Measurements from ENCODE around the gene RRP8. TPM values are rescaled to one million over a fixed set of nuclear protein-coding genes. Genes with fewer than 3 reads are reported as not detected.
A peak's percentile ranks its signal among the peaks of the same experiment; 100 is the strongest.

RRP8 gene
- total and polyA plus RNA-seq, 2 donors: 14.2 to 24.8 TPM

- Histone ChIP-seq H3K36me3 (ENCODE audit: insufficient read depth) (peaks cover 2% of the 10 kb centered on the region), H3K4me3 (ENCODE audit: low read depth, low read length) (no peak overlapping the region), H3K27ac (ENCODE audit: low read depth) (peak overlapping the region; percentile 80), H3K4me1 (ENCODE audit: insufficient read depth) (no peaks in the 10 kb centered on the region)
- no peak for DNase-seq (ENCODE audit: extremely low spot score)
Observed at GRCh38 chr11:6607190-6607795, 3.9 kb upstream of the RRP8 start.

GRCh38 chr11:6606471-6607189, 3.2 kb upstream of the RRP8 start:
- peaks cover 2% of the 10 kb centered on the region for H3K36me3 ChIP-seq (ENCODE audit: insufficient read depth)
- no peak overlapping the region for H3K4me3 ChIP-seq (ENCODE audit: low read depth, low read length)
- 4% methylated on average over 11 of the region's 11 CpGs for WGBS
- peak overlapping the region; percentile 96 for H3K27ac ChIP-seq (ENCODE audit: low read depth)
- peak; percentile 87 for DNase-seq (ENCODE audit: extremely low spot score)
- peaks cover 2% of the 10 kb centered on the region for H3K4me1 ChIP-seq (ENCODE audit: insufficient read depth)

GRCh38 chr11:6604790-6605189, 1.4 kb upstream of the RRP8 start:
- DNase-seq (ENCODE audit: extremely low spot score): no peak
- Histone ChIP-seq H3K4me1 (ENCODE audit: insufficient read depth) (peaks cover 2% of the 10 kb centered on the region), H3K4me3 (ENCODE audit: low read depth, low read length) (peak overlapping the region; percentile 80), H3K36me3 (ENCODE audit: insufficient read depth) (no peaks in the 10 kb centered on the region), H3K27ac (ENCODE audit: low read depth) (peak overlapping the region; percentile 27)
- 8% methylated on average over 3 of the region's 3 CpGs for WGBS

- DNase-seq (ENCODE audit: extremely low spot score): peak; percentile 31
- H3K4me3 ChIP-seq (ENCODE audit: low read depth, low read length): peak overlapping the region; percentile 80
- under 1% methylated on average over 20 of the region's 20 CpGs for WGBS
- H3K27ac ChIP-seq (ENCODE audit: low read depth): peak overlapping the region; percentile 86
- peaks cover 2% of the 10 kb centered on the region for H3K4me1 ChIP-seq (ENCODE audit: insufficient read depth)
- H3K36me3 ChIP-seq (ENCODE audit: insufficient read depth): no peaks in the 10 kb centered on the region
Observed at GRCh38 chr11:6604081-6604626, 738 bp upstream of the RRP8 start.

GRCh38 chr11:6602096-6602940, 1.1 kb downstream of the RRP8 start:
- Histone ChIP-seq H3K36me3 (ENCODE audit: insufficient read depth) (no peaks in the 10 kb centered on the region), H3K4me3 (ENCODE audit: low read depth, low read length) (peak overlapping the region; percentile 80), H3K27ac (ENCODE audit: low read depth) (no peak overlapping the region), H3K4me1 (ENCODE audit: insufficient read depth) (peaks cover 2% of the 10 kb centered on the region)
- no peak for DNase-seq (ENCODE audit: extremely low spot score)
- WGBS: 55% methylated on average over 7 of the region's 7 CpGs

- Histone ChIP-seq H3K4me1 (ENCODE audit: insufficient read depth) (peaks cover 2% of the 10 kb centered on the region), H3K27ac (ENCODE audit: low read depth) (no peak overlapping the region), H3K36me3 (ENCODE audit: insufficient read depth) (no peaks in the 10 kb centered on the region), H3K4me3 (ENCODE audit: low read depth, low read length) (no peak overlapping the region)
- DNase-seq (ENCODE audit: extremely low spot score): no peak
- 94% methylated on average over 13 of the region's 13 CpGs for WGBS
Observed at GRCh38 chr11:6601041-6601461, 2.4 kb downstream of the RRP8 start.

- H3K4me1 ChIP-seq (ENCODE audit: insufficient read depth): peaks cover 2% of the 10 kb centered on the region
- H3K4me3 ChIP-seq (ENCODE audit: low read depth, low read length): no peak overlapping the region
- WGBS: 84% methylated on average over 2 of the region's 2 CpGs
Observed at GRCh38 chr11:6599881-6600390, 3.5 kb downstream of the RRP8 start.

GRCh38 chr11:6599449-6599848, 4.0 kb downstream of the RRP8 start:
- DNase-seq (ENCODE audit: extremely low spot score): no peak
- 86% methylated on average over 1 of the region's 1 CpG for WGBS
- Histone ChIP-seq H3K4me1 (ENCODE audit: insufficient read depth) (peaks cover 2% of the 10 kb centered on the region), H3K4me3 (ENCODE audit: low read depth, low read length) (no peak overlapping the region), H3K27ac (ENCODE audit: low read depth) (no peak overlapping the region), H3K36me3 (ENCODE audit: insufficient read depth) (no peaks in the 10 kb centered on the region)

More at GRCh38 chr11:6599881-6600390, 3.5 kb downstream of the RRP8 start:
- Histone ChIP-seq H3K27ac (ENCODE audit: low read depth) (no peak overlapping the region), H3K36me3 (ENCODE audit: insufficient read depth) (no peaks in the 10 kb centered on the region)
- no peak for DNase-seq (ENCODE audit: extremely low spot score)

- 90% methylated on average over 3 of the region's 3 CpGs for WGBS
- no peak overlapping the region for H3K4me3 ChIP-seq (ENCODE audit: low read depth, low read length)
- no peak for DNase-seq (ENCODE audit: extremely low spot score)
- no peak overlapping the region for H3K27ac ChIP-seq (ENCODE audit: low read depth)
- peaks cover 2% of the 10 kb centered on the region for H3K4me1 ChIP-seq (ENCODE audit: insufficient read depth)
- no peaks in the 10 kb centered on the region for H3K36me3 ChIP-seq (ENCODE audit: insufficient read depth)
Observed at GRCh38 chr11:6598555-6598954, 4.9 kb downstream of the RRP8 start.

- Histone ChIP-seq H3K27ac (ENCODE audit: low read depth) (no peak overlapping the region), H3K36me3 (ENCODE audit: insufficient read depth) (no peaks in the 10 kb centered on the region), H3K4me1 (ENCODE audit: insufficient read depth) (no peaks in the 10 kb centered on the region), H3K4me3 (ENCODE audit: low read depth, low read length) (no peak overlapping the region)
- DNase-seq (ENCODE audit: extremely low spot score): no peak
- 39% methylated on average over 5 of the region's 5 CpGs for WGBS
Observed at GRCh38 chr11:6596239-6596877, 7.1 kb downstream of the RRP8 start.

GRCh38 chr11:6594142-6594768, 9.2 kb downstream of the RRP8 start:
- Histone ChIP-seq H3K4me1 (ENCODE audit: insufficient read depth) (no peaks in the 10 kb centered on the region), H3K4me3 (ENCODE audit: low read depth, low read length) (no peak overlapping the region), H3K36me3 (ENCODE audit: insufficient read depth) (no peaks in the 10 kb centered on the region), H3K27ac (ENCODE audit: low read depth) (no peak overlapping the region)
- DNase-seq (ENCODE audit: extremely low spot score): no peak
- 87% methylated on average over 3 of the region's 3 CpGs for WGBS

GRCh38 chr11:6588018-6588417, 15.4 kb downstream of the RRP8 start:
- H3K4me3 ChIP-seq (ENCODE audit: low read depth, low read length): no peak overlapping the region
- no peak overlapping the region for H3K27ac ChIP-seq (ENCODE audit: low read depth)
- no peak for DNase-seq (ENCODE audit: extremely low spot score)
- no peaks in the 10 kb centered on the region for H3K4me1 ChIP-seq (ENCODE audit: insufficient read depth)
- 85% methylated on average over 1 of the region's 1 CpG for WGBS
- no peaks in the 10 kb centered on the region for H3K36me3 ChIP-seq (ENCODE audit: insufficient read depth)

Data from urinary bladder (tissue), 4 donors.